Endothelial cell of umbilical vein (primary cell): Measurements from ENCODE around the gene IRF1. TPM values are rescaled to one million over a fixed set of nuclear protein-coding genes. Genes with fewer than 3 reads are reported as not detected.

ENCODE experiments used
- BruUV-seq: library from RNA; stranded (reverse); fragments of 400-500 nt; replicated peaks from 2 replicates; lab custom pipeline; 2021; lab: Mats Ljungman, UMichigan
- CTCF ChIA-PET: fragments of 300-600, 350-600 bp; sonication (Branson Sonifier 250); formaldehyde crosslinking; loops from one replicate; lab custom pipeline; 2021; ENCODE audit warnings: antibody characterized with exemption, inconsistent platforms; lab: Charles Lee
- POLR2A ChIA-PET: fragments of 300-600, 350-600 bp; sonication (Branson Sonifier 250); formaldehyde crosslinking; loops from one replicate; lab custom pipeline; 2021; ENCODE audit warnings: antibody characterized with exemption, inconsistent platforms; lab: Charles Lee
- DNase-seq: peaks from one replicate; pipeline ENCODE4 v3.0.0-alpha.2; 2011; ENCODE audit warnings: low read depth, low spot score
- FAIRE-seq: peaks from 2 replicates; lab custom pipeline; 2011; peaks lifted over from hg19 to GRCh38; lab: Jason Lieb, UNC
- H2AFZ ChIP-seq: 2 replicates; pipeline ENCODE4 v1.6.0; 2012; ENCODE audit warnings: low read depth, low read length, control low read depth, inconsistent platforms
- H3K27ac ChIP-seq: 2 replicates; pipeline ENCODE4 v1.5.1; 2011; ENCODE audit warnings: low read depth, mild to moderate bottlenecking, control low read depth, low read length, moderate library complexity; ENCODE audit not compliant: insufficient read depth
- H3K27me3 ChIP-seq, 2 experiments: 2 replicates each; pipeline versions ENCODE4 v1.6.0 to v1.6.1; 2011; ENCODE audit warnings: low read length in 2 of 2, mixed read lengths in 1 of 2; ENCODE audit not compliant: control insufficient read depth in 2 of 2, insufficient read depth in 2 of 2
- H3K36me3 ChIP-seq, 2 experiments: 2 replicates in 1 of 2; 3 replicates in 1 of 2; pipeline ENCODE4 v1.5.1; 2011; ENCODE audit warnings: low read length in 2 of 2, mild to moderate bottlenecking in 1 of 2, moderate library complexity in 1 of 2; ENCODE audit not compliant: control insufficient read depth in 2 of 2, insufficient read depth in 2 of 2; ENCODE audit errors: extremely low read depth in 1 of 2
- H3K4me1 ChIP-seq: 3 replicates; pipeline ENCODE4 v1.5.1; 2011; ENCODE audit warnings: mild to moderate bottlenecking, low read length; ENCODE audit not compliant: control insufficient read depth, insufficient read depth; ENCODE audit errors: extremely low read depth
- H3K4me2 ChIP-seq: 2 replicates; pipeline ENCODE4 v1.6.1; 2011; ENCODE audit warnings: low read length, control low read depth, mixed read lengths; ENCODE audit not compliant: insufficient read depth
- H3K4me3 ChIP-seq, 3 experiments: fragments of 200-600 bp in 1 of 3; sonication (generic), shearing (Covaris generic) in 1 of 3; replicated peaks in 1 of 3; 2 replicates each; pipeline ENCODE4 v1.5.1; 2011 to 2016; ENCODE audit warnings: control low read depth in 3 of 3, low read length in 3 of 3, mild to moderate bottlenecking in 2 of 3, inconsistent platforms in 1 of 3, low read depth in 1 of 3, moderate library complexity in 1 of 3; ENCODE audit not compliant: insufficient read depth in 1 of 3
- H3K79me2 ChIP-seq: 2 replicates; pipeline ENCODE4 v1.6.0; 2012; ENCODE audit warnings: low read length, inconsistent platforms; ENCODE audit not compliant: control insufficient read depth, insufficient read depth
- H3K9ac ChIP-seq: replicated peaks from 2 replicates; pipeline ENCODE3; 2011; ENCODE audit warnings: low read length, control low read depth; ENCODE audit not compliant: insufficient read depth; ENCODE audit errors: extremely low read depth
- H3K9me1 ChIP-seq: replicated peaks from 3 replicates; pipeline ENCODE4 v1.6.0; 2011; ENCODE audit warnings: mild to moderate bottlenecking, low read length; ENCODE audit not compliant: control insufficient read depth, insufficient read depth; ENCODE audit errors: extremely low read depth
- H3K9me3 ChIP-seq: replicated peaks from 2 replicates; pipeline ENCODE4 v1.5.1; 2012; ENCODE audit warnings: low read length, inconsistent platforms; ENCODE audit not compliant: control insufficient read depth, insufficient read depth
- H4K20me1 ChIP-seq: replicated peaks from 2 replicates; pipeline ENCODE3; 2011; ENCODE audit warnings: mild to moderate bottlenecking, low read length; ENCODE audit not compliant: control insufficient read depth, insufficient read depth; ENCODE audit errors: extremely low read depth
- CTCF ChIP-seq, 2 donors: IDR thresholded peaks; 1 replicate in 1 of 2; 2 replicates in 1 of 2; pipeline ENCODE4 v1.5.1; 2011; ENCODE audit warnings: low read length in 2 of 2, mild to moderate bottlenecking in 2 of 2, moderate library complexity in 2 of 2, control low read depth in 1 of 2, inconsistent platforms in 1 of 2, low read depth in 1 of 2; ENCODE audit not compliant: insufficient read depth in 1 of 2; ENCODE audit errors: extremely low read depth in 1 of 2
- FOS ChIP-seq: IDR thresholded peaks from 2 replicates; pipeline ENCODE4 v1.6.1; 2011; ENCODE audit warnings: mild to moderate bottlenecking, low read length, moderate library complexity, borderline replicate concordance; ENCODE audit not compliant: insufficient read depth
- GATA2 ChIP-seq: IDR thresholded peaks from 2 replicates; pipeline ENCODE4 v1.7.0; 2011; ENCODE audit warnings: low read depth, mild to moderate bottlenecking, moderate library complexity, mixed read lengths, low read length; ENCODE audit not compliant: insufficient read length, insufficient read depth
- JUN ChIP-seq: IDR thresholded peaks from 2 replicates; pipeline ENCODE4 v1.6.1; 2011; ENCODE audit warnings: borderline replicate concordance, low read depth; ENCODE audit not compliant: insufficient read length, insufficient read depth
- MAX ChIP-seq: IDR thresholded peaks from 2 replicates; pipeline ENCODE4 v1.6.1; 2011; ENCODE audit not compliant: insufficient read depth, insufficient read length
- MYC ChIP-seq: IDR thresholded peaks from one replicate; pipeline ENCODE4 v1.6.1; 2011; ENCODE audit warnings: mild to moderate bottlenecking, low read depth, low read length
- POLR2A ChIP-seq: IDR thresholded peaks from 2 replicates; pipeline ENCODE4 v1.6.1; 2012; ENCODE audit warnings: low read depth, mild to moderate bottlenecking, control low read depth, low read length
- POLR2AphosphoS5 ChIP-seq: IDR thresholded peaks from 2 replicates; pipeline ENCODE4 v1.6.1; 2012; ENCODE audit warnings: low read depth, mild to moderate bottlenecking, control low read depth, low read length, moderate library complexity; ENCODE audit not compliant: insufficient read depth
- dilution Hi-C: fragments of 300-500 bp; cut with MboI; formaldehyde crosslinking; loops from one replicate; pipeline ENCODE4 v1.15.0; 2019; ENCODE audit warnings: low sequenced_read_pairs; ENCODE audit not compliant: extremely low pct_ligation_motif_present
- intact Hi-C: fragments of 100-400 bp; cut with micrococcal nuclease; formaldehyde crosslinking; loops from one replicate; pipeline ENCODE4 v1.10.0; 2022
- polyA plus RNA-seq, 4 experiments: library from polyadenylated mRNA; depleted of rRNA in 3 of 4; stranded (reverse) in 3 of 4; unstranded in 1 of 4; fragments of >200 nt; gene quantifications; 2 replicates each; pipeline versions ENCODE4 v1.2.1 to v1.2.3, GENCODE V29; 2011 to 2012; ENCODE audit warnings: missing spikeins in 1 of 4
- total RNA-seq: library from RNA; stranded (reverse); gene quantifications from 2 replicates; pipeline ENCODE4 v1.2.3, GENCODE V29; 2021

The IRF1 gene
- total and polyA plus RNA-seq, 2 donors (not counting 3 experiments of a cell fraction or from before 2014, with no cell fraction given), result 12.3 to 28.0 TPM

- Histone ChIP-seq H3K9me3 (no peaks in the 10 kb centered on the region), H3K9ac (no peak overlapping the region), H3K4me1 (peaks cover 9% of the 10 kb centered on the region), H3K79me2 (no peaks in the 10 kb centered on the region), H3K4me2 (no peak overlapping the region), H3K27ac (no peak overlapping the region), H3K27me3 (no peaks in the 10 kb centered on the region), H3K36me3 (no peaks in the 10 kb centered on the region), H4K20me1 (no peaks in the 10 kb centered on the region), H2AFZ (no peak overlapping the region), H3K4me3 (no peak overlapping the region), H3K9me1 (no peaks in the 10 kb centered on the region)
- ChIA-PET POLR2A (no interaction called here), CTCF (interaction anchor here (1.0 to 1.5 kb wide), 2 partner anchors 10 to 48 kb away, joined by 4 to 7 read pairs; no protein-coding TSS in a partner anchor)
- intact Hi-C loops, result no loop called here
- DNase-seq (no peak), FAIRE-seq (peak; percentile 38)
- TF ChIP-seq GATA2 (no peak), CTCF (IDR thresholded peaks at IDR 0.05; ENCODE audit: extremely low read depth in 1 of 2, insufficient read depth in 1 of 2, low read depth in 1 of 2, low read length in 2 of 2) (no peak), MYC (no peak), POLR2A (no peak), MAX (no peak), JUN (no peak), FOS (no peak), POLR2AphosphoS5 (no peak)
- no TSS peak for BruUV-seq
- dilution Hi-C loops, result no loop called here
Observed at GRCh38 chr5:132474131-132474723, 16.3 kb downstream of the IRF1 start.
